Breast epithelium (tissue), 4 donors: Measurements from ENCODE around the gene PAK1IP1. TPM values are rescaled to one million over a fixed set of nuclear protein-coding genes. Genes with fewer than 3 reads are reported as not detected.

Experiments used
- DNase-seq, 2 donors: peaks; one replicate each; pipeline ENCODE4 v3.0.0-alpha.2; 2019; ENCODE audit warnings: low spot score in 2 of 2
- H3K27ac ChIP-seq, 2 donors: fragments of 200-600 bp; sonication (generic) in 1 of 2; one replicate each; pipeline ENCODE4 v1.5.1; 2016 to 2019; ENCODE audit warnings: mild to moderate bottlenecking in 1 of 2
- H3K27me3 ChIP-seq, 2 donors: fragments of 200-600 bp; sonication (generic) in 1 of 2; one replicate each; pipeline versions ENCODE4 v1.5.1 to v1.6.0; 2017 to 2019; ENCODE audit warnings: control low read depth in 1 of 2, mild to moderate bottlenecking in 1 of 2
- H3K36me3 ChIP-seq: fragments of 200-600 bp; one replicate; pipeline ENCODE4 v1.5.1; 2019
- H3K4me1 ChIP-seq, 2 donors: fragments of 200-600 bp; sonication (generic); one replicate each; pipeline ENCODE4 v1.5.1; 2016 to 2019; ENCODE audit warnings: control low read depth in 1 of 2
- H3K4me3 ChIP-seq, 3 donors: fragments of 200-600 bp; sonication (generic); 1 replicate in 2 of 3; 2 replicates in 1 of 3; pipeline ENCODE4 v1.5.1; 2016 to 2019; ENCODE audit warnings: mild to moderate bottlenecking in 3 of 3, moderate library complexity in 2 of 3
- H3K9me3 ChIP-seq, 2 donors: fragments of 200-600 bp; sonication (generic) in 1 of 2; one replicate each; pipeline ENCODE4 v1.5.1; 2016 to 2019; ENCODE audit warnings: control low read depth in 1 of 2
- CTCF ChIP-seq, 3 donors: fragments of 450-650 bp; IDR thresholded peaks; one replicate each; pipeline ENCODE4 v1.5.1; 2016 to 2017; ENCODE audit warnings: antibody characterized with exemption in 3 of 3, mild to moderate bottlenecking in 3 of 3, moderate library complexity in 3 of 3
- POLR2A ChIP-seq: fragments of 450-650 bp; IDR thresholded peaks from one replicate; pipeline ENCODE4 v1.6.1; 2016; ENCODE audit warnings: antibody characterized with exemption, mild to moderate bottlenecking, moderate library complexity
- POLR2AphosphoS5 ChIP-seq, 3 donors: sonication (generic); formaldehyde crosslinking; IDR thresholded peaks; one replicate each; pipeline ENCODE4 v1.6.1; 2017; ENCODE audit warnings: antibody characterized with exemption in 3 of 3
- intact Hi-C: fragments of 100-400 bp; cut with DNase I; formaldehyde crosslinking; loops from one replicate; pipeline ENCODE4 v1.15.1; 2023; ENCODE audit warnings: low total_unique reads
- total RNA-seq, 3 donors: library from RNA; depleted of rRNA; stranded (reverse); fragments of >200 nt; gene quantifications; one replicate each; pipeline ENCODE4 v1.1.0, GENCODE V29; 2016

Gene PAK1IP1
- total RNA-seq, 3 donors from 2014 or later = 10.4 to 16.4 (median 15.7) TPM

GRCh38 chr6:10678456-10678855, 16.3 kb upstream of the PAK1IP1 start:
- no peak for DNase-seq
- no peaks in the 10 kb centered on the region for H3K36me3 ChIP-seq
- H3K9me3 ChIP-seq = no peaks in the 10 kb centered on the region
- intact Hi-C loops = no loop called here
- no peak overlapping the region for H3K27ac ChIP-seq
- H3K27me3 ChIP-seq = no peaks in the 10 kb centered on the region
- H3K4me3 ChIP-seq = no peak overlapping the region
- H3K4me1 ChIP-seq = no peaks in the 10 kb centered on the region
- TF ChIP-seq CTCF (IDR thresholded peaks at IDR 0.05) (no peak), POLR2A (no peak), POLR2AphosphoS5 (IDR thresholded peaks at IDR 0.05) (no peak)

- Histone ChIP-seq H3K27ac (no peak overlapping the region), H3K4me1 (no peaks in the 10 kb centered on the region), H3K36me3 (no peaks in the 10 kb centered on the region), H3K27me3 (no peaks in the 10 kb centered on the region), H3K4me3 (no peak overlapping the region), H3K9me3 (no peaks in the 10 kb centered on the region)
- no peak for TF ChIP-seq POLR2A
- no peak for DNase-seq
- intact Hi-C loops = no loop called here
These were observed 13.0 kb upstream of the PAK1IP1 start for GRCh38 chr6:10681795-10682194.

GRCh38 chr6:10682355-10682988, 12.3 kb upstream of the PAK1IP1 start:
- Histone ChIP-seq H3K27ac (no peak overlapping the region), H3K27me3 (no peaks in the 10 kb centered on the region), H3K4me1 (no peaks in the 10 kb centered on the region), H3K36me3 (no peaks in the 10 kb centered on the region), H3K9me3 (no peaks in the 10 kb centered on the region), H3K4me3 (no peak overlapping the region)
- TF ChIP-seq POLR2A (no peak), POLR2AphosphoS5 (IDR thresholded peaks at IDR 0.05) (no peak), CTCF (IDR thresholded peaks at IDR 0.05) (no peak)
- DNase-seq = no peak
- intact Hi-C loops = no loop called here

- Histone ChIP-seq H3K4me1 (no peaks in the 10 kb centered on the region), H3K27me3 (no peaks in the 10 kb centered on the region), H3K36me3 (no peaks in the 10 kb centered on the region), H3K4me3 (no peak overlapping the region), H3K9me3 (no peaks in the 10 kb centered on the region), H3K27ac (no peak overlapping the region)
- TF ChIP-seq CTCF (IDR thresholded peaks at IDR 0.05) (no peak), POLR2AphosphoS5 (IDR thresholded peaks at IDR 0.05) (no peak), POLR2A (no peak)
- no peak for DNase-seq
- intact Hi-C loops = no loop called here
These were observed 10.2 kb upstream of the PAK1IP1 start for GRCh38 chr6:10684618-10685017.

- Histone ChIP-seq H3K36me3 (no peaks in the 10 kb centered on the region), H3K27ac (no peak overlapping the region), H3K27me3 (no peaks in the 10 kb centered on the region), H3K4me3 (no peak overlapping the region), H3K9me3 (no peaks in the 10 kb centered on the region), H3K4me1 (no peaks in the 10 kb centered on the region)
- no peak for DNase-seq
- intact Hi-C loops = no loop called here
- no peak for TF ChIP-seq CTCF (IDR thresholded peaks at IDR 0.05)
- no peak for TF ChIP-seq POLR2A
- TF ChIP-seq POLR2AphosphoS5 (IDR thresholded peaks at IDR 0.05) = no peak
These were observed 9.5 kb upstream of the PAK1IP1 start for GRCh38 chr6:10685092-10685915.
